ENCODE results near the gene NUDT22.

Gene NUDT22

DNA sequence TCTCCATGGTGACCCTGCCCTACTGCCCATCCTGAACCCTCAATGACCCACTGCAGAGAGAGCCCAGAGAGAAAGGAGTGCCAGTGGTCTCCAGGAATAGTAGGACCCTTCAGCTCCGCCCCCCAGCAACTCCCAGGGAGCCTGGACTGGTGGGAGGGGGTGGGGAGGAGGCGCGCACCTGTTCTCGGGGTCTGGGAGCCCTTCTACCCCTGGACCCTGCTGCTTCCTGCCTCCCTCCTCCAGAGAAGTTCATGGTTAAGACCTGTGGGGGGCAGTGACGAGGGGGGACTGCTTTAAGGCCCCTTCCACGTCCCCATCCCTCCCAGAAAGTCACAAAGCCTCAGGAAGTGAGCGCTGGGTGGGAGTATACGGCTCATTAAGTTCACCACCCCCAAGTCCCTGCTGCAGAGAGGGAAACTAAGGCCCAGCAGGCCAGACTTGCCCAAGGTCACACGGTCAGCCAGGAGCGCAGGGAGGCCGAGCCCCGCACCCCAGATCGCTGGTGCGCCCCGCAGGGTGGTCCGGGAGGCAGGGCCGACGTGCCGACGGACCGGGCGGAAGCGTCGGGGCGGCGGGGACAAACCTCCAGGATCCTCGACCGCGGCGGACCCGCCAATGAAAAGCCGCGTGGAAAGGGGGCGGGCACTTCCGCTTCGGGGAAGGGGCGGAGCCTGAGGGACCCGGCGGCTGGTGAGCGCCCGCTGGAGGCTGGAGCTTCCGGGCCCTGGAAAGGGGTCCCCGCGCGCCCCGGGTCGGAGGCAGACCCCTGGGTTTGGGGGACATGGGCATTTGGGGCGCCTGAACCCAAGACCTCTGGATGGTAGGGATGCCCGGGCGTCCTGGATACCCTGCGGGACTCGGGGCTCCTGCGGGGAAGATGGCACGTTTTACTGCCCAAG is at the start of gene NUDT22, which contains the start of gene TRPT1:
TSS of gene NUDT22 (plus strand) at position 667 of the 899 bp plus-strand sequence. CDS start 379 bp downstream, outside the sequence.
TSS of gene TRPT1 (minus strand) at position 579 of the 899 bp plus-strand sequence. CDS start at position 253, 326 bp downstream.
- peak; percentile 74 for DNase-seq

DNA sequence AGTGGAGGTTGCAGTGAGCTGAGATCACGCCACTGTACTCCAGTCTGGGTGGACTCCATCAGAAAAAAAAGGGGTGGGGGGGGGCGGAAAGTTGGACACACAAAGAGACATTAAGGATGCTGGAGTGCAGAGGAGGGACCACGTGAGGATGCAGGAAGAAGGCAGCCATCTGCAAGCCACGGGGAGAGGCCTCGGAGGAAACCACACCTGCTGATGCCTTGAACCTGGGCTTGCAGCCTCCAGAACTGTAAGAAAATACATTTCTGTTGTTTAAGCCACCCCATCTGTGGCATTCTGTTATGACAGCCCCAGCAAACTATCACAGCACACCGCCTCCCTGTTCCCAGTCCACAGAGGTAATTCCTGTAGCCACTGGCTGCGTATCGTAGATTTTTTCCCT is 49.3 kb upstream of the NUDT22 start:
- no peak for DNase-seq

DNA sequence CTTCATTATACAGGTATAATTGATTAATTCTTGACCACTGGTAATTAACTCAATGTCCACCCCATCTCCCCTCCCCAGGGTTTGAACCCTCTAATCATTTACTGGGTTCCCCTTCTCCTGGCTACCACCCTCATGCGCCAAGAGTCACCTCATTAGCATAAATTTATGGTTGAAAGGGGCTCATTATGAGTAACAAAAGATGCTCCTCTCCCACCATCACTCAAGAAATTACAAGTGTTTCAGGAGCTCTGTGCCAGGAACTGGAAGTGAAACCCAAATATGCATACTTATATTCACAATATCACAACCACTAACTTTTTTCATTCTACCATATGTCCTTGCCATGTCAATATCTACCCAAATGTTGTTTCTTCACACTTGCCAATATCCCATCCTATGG is 47.9 kb upstream of the NUDT22 start:
- DNase-seq, result no peak

DNA sequence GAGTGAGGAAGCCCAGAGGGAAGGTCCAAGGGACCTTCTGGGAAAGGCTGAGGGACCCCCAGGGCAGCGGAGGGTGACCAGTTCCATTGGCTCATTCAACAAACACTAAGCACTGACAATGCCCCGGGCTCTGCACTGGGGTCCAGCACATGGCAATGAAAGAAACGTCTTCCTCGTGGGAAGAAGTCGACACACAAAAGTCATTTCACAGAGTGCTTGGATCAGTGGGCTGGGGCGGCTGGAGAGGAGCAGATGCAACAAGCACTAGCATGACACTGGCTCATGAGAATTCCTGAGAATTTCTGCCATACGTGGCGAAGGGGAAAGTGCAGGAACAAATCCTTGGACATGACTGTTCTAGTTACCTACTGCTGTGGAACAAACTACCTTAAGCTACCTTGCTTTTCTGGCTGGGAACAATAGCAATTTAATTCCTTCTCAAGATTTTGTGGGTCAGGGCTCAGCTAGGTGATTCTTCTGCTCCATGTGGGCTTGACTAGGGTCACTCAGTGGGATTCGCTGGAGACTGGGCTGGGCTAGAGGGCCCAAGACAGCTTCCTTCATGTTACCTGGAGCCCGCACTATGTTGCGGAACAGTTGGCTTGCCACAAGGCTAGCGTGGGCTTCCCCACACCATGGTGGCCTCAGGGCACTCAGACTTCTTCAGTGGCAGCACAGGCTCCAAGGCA is 47.0 kb upstream of the NUDT22 start:
- DNase-seq, result no peak

GRCh38 chr11:64180891-64181290 is 45.2 kb upstream of the NUDT22 start:
- no peak for DNase-seq

GRCh38 chr11:64181506-64182411 is 44.3 kb upstream of the NUDT22 start:
- no peak for DNase-seq

GRCh38 chr11:64183890-64184289 is 42.2 kb upstream of the NUDT22 start:
- DNase-seq, result no peak

DNA sequence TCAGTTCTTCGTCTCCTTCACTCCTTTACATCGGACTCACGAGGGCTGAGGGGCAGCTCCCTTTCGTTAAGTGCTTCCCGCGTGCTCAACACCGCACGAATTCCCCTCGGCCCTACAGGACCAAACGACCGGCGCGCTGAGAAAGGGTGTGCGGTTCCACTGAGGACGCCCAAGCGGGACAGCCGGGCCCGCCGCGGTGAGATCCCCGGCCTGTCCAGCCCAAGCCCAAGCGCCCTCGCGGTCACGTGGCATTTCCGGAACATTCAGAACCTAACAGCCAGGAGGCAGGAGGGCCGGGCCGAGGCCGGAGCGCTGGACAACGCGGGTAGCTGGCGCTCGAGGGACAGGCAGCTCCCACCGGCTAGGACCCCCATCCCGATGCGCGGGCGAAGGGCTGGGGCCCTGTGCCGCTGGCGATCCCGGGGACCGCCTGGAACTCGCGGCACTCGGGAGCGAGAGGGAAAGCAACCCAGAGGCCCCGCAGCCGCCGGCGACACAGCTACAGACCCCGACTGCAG is 40.8 kb upstream of the NUDT22 start:
- DNase-seq, result no peak

GRCh38 chr11:64185693-64186491 is 40.2 kb upstream of the NUDT22 start, which contains the start of gene STIP1:
Gene STIP1, plus strand, starts transcription at chr11:64186171. Its CDS starts 91 bp downstream, at chr11:64186262.
- DNase-seq, result peak; percentile 97

DNA sequence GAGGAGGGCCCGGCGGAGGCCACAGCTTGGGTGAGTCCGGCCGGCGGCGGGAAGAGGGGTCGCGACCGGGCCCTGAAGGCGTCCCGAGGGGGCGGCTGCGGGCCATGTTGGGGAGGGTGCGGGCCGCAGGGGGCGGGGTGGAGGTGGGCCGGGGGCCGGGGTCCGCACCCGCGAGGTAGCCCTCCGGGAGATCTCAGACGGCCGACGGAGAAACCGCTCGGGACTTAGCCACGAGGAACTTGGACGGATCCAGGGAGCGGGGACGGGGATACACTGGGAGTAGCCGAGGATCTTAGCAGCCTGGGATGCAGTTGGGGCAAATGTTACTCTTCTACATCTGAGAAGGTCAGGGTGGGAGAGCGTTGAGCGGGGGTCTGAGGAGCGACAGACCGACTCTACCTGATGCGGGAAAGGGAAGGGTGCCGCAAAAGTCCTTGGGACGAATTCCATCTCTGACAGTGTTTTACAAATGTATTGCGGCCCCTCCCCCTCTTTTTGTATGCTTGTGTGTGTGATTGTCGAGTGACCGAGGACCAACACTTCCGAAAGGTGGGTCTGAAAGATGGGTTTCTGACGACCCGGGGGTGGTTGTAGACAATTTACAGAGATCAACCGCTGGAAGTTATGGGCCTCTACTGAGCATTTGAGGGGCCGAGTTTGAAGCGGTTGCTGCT is 39.4 kb upstream of the NUDT22 start:
- DNase-seq, result no peak

GRCh38 chr11:64192434-64192833 is 33.6 kb upstream of the NUDT22 start:
- no peak for DNase-seq

GRCh38 chr11:64196626-64197025 is 29.4 kb upstream of the NUDT22 start:
- DNase-seq, result no peak

DNA sequence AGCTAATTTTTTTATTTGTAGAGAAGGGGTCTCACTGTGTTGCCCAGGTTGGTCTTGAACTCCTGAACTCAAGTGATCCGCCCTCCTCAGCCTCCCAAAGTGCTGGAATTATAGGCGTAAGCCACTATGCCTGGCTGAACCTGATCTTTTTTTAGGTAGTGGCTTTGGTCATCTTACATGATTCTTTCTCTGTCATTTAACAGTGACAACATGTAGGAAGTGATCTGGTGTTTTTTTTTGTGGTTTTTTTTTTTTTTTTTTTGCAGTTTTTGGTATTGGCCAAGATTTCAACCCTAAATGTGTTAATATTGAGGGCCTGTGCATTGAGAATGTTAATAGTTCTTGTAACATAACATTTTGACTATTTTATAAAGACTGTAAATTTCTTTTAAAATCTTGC is 27.6 kb upstream of the NUDT22 start:
- DNase-seq, result no peak

GRCh38 chr11:64201543-64201942 is 24.5 kb upstream of the NUDT22 start:
- no peak for DNase-seq

- DNase-seq, result no peak
Observed at GRCh38 chr11:64202992-64203391, 23.1 kb upstream of the NUDT22 start.

DNA sequence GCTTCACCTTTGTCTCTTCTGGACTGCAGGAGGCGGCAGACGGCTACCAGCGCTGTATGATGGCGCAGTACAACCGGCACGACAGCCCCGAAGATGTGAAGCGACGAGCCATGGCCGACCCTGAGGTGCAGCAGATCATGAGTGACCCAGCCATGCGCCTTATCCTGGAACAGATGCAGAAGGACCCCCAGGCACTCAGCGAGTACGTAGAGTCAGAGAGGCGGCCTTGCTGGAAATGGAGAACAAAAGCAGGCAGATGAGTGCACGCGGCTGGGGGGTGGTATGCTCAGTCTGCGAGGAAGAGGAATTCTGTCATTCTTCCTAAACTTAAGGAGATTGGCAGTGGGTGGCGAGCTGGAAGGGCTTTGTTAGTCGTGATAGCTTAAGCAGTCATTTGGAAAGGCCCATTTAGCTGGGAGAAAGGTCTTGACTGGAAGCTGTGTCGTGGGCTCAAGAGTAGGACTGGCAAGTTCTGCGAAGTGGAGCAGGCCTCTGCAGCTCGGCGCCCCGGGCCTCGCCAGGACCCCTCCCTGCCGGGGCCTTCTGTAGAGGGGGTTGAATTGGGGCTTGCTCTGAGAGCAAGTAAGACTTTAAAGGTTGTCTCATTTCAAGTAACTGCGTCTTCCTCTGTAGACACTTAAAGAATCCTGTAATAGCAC is 22.5 kb upstream of the NUDT22 start:
- DNase-seq, result no peak

- DNase-seq, result no peak
Observed at GRCh38 chr11:64204080-64204440, 22.0 kb upstream of the NUDT22 start.

DNA sequence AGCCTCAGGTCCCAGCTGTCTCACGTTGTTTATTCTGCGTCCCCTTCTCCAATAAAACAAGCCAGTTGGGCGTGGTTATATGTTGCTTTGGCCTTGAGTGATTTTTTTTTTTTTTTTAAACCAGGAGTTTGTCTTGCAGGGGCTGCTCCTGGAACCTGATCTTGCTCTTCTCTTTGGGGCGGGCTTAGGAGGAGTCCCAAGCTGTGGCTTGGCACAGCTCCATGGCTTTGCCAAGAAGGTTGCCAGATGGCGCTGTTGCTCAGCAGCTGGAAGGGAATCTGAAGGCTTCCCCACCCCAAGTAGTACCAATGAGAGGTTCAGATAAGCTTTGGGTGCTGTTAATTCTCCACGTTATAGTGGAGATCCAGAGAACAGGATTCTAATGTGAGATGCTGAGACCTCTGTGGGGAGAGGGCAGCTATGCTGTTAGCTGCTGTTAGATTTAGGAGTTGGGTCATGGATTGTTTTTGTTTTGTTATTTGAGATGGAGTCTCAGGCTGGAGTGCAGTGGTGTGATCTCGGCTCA is 21.5 kb upstream of the NUDT22 start:
- no peak for DNase-seq

- no peak for DNase-seq
Observed at GRCh38 chr11:64206457-64207255, 19.4 kb upstream of the NUDT22 start, which contains the start of gene FERMT3. Gene FERMT3, plus strand, starts transcription at chr11:64206721. Its CDS starts 644 bp downstream, at chr11:64207365.
